Measurements from ENCODE around the gene WDR44.

- no peak for TF ChIP-seq GATA2 (IDR thresholded peaks at IDR 0.05; ENCODE audit: low read depth, low read length)
- TF ChIP-seq GATA3 (IDR thresholded peaks at IDR 0.05; ENCODE audit: low read depth, low read length), result no peak
Measured at GRCh38 chrX:118383120-118383519, 37.2 kb downstream of the WDR44 start.

Measured in SH-SY5Y (cell line).